ENCODE measurements around the gene TLE1. TPM values are rescaled to one million over a fixed set of nuclear protein-coding genes. Genes with fewer than 3 reads are reported as not detected.

TLE1 gene
- total and polyA plus RNA-seq, 2 donors (not counting 1 experiment from before 2014, with no cell fraction given), result 33.5 to 80.3 TPM

DNA sequence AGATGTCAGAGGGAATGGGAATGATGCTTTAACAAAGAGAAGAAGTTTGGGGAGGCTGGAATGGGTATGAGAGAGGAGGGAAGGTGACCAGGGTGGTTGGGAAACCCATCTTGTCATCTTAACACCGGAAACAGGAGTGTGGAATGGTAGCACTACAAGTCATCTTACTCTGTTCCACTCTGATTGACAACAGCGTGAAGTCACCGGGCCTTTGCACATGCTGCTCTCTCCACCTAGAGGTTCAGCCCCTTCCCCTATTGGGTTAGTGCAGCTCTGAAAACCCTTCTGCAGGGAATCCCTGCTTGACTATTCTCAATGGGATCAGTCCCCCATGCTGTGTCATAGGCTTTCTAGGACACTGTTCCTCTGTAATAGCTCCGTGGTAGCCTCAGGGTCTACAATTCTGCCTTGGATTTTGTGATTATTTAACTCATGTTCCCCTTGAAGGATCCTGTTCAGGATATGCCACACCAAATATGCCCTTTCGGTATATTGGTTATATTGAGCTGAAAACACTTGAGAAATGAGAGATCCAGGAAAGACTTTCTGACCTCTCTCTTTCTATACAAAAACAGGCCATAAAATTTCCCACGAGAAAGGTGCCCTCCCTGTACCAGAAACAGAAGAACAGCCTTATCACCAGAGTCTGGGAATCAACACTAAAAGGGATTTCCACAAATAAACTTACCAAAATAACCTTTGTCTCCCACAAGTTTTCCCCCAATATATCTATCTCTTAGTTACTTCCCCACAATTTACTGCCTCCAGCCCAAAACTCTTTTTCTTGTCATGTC lies 86.3 kb downstream of the TLE1 start:
- peaks cover 3% of the 10 kb centered on the region for H3K79me2 ChIP-seq (ENCODE audit: control insufficient read depth, insufficient read depth, low read length)
- Mint-ChIP-seq H3K27ac (no peak overlapping the region), H3K9me3 (ENCODE audit: insufficient read depth) (no peaks in the 10 kb centered on the region), H3K4me3 (no peak overlapping the region), H3K27me3 (no peaks in the 10 kb centered on the region), H3K4me1 (peaks cover 34% of the 10 kb centered on the region)
- H3K4me2 ChIP-seq (replicated peaks; ENCODE audit: low read depth, low read length, poor library complexity, severe bottlenecking), result no peak overlapping the region
- 91% methylated on average over 5 of the region's 6 CpGs for WGBS (ENCODE audit: insufficient coverage)
- POLR2A ChIA-PET, result no interaction called here
- H3K27ac ChIP-seq (ENCODE audit: low read length in 2 of 2), result no peak overlapping the region
- no peak for ATAC-seq (ENCODE audit: low read depth)
- H3K9me3 ChIP-seq (ENCODE audit: control extremely low read depth in 1 of 3, control insufficient read depth in 2 of 3, insufficient read depth in 1 of 3, low read length in 2 of 3), result no peaks in the 10 kb centered on the region
- no peak overlapping the region for H3K4me3 ChIP-seq (ENCODE audit: control extremely low read depth in 1 of 5, extremely low read depth in 1 of 5, insufficient read depth in 1 of 5, low read depth in 2 of 5, low read length in 4 of 5)
- no peak overlapping the region for H3K9ac ChIP-seq (ENCODE audit: low read length)
- peaks cover 0 to 48% of the 10 kb centered on the region in 2 experiments for H3K36me3 ChIP-seq (replicated peaks in 1 of 2; ENCODE audit: control extremely low read depth in 1 of 2, control insufficient read depth in 1 of 2, extremely low read depth in 1 of 2, insufficient read depth in 2 of 2, low read length in 1 of 2)
- no peak overlapping the region for H2AFZ ChIP-seq (ENCODE audit: insufficient read depth, low read depth, low read length, poor library complexity, severe bottlenecking)
- peaks cover 7% of the 10 kb centered on the region for H4K20me1 ChIP-seq (ENCODE audit: control insufficient read depth, insufficient read depth, low read length, poor library complexity, severe bottlenecking)
- intact Hi-C loops (cut with micrococcal nuclease), result no loop called here
- TF ChIP-seq, protein P1, sequence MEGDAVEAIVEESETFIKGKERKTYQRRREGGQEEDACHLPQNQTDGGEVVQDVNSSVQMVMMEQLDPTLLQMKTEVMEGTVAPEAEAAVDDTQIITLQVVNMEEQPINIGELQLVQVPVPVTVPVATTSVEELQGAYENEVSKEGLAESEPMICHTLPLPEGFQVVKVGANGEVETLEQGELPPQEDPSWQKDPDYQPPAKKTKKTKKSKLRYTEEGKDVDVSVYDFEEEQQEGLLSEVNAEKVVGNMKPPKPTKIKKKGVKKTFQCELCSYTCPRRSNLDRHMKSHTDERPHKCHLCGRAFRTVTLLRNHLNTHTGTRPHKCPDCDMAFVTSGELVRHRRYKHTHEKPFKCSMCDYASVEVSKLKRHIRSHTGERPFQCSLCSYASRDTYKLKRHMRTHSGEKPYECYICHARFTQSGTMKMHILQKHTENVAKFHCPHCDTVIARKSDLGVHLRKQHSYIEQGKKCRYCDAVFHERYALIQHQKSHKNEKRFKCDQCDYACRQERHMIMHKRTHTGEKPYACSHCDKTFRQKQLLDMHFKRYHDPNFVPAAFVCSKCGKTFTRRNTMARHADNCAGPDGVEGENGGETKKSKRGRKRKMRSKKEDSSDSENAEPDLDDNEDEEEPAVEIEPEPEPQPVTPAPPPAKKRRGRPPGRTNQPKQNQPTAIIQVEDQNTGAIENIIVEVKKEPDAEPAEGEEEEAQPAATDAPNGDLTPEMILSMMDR (IDR thresholded peaks at IDR 0.05), result no peak
- no peak for TF ChIP-seq EZH2 (IDR thresholded peaks at IDR 0.05; ENCODE audit: borderline replicate concordance, insufficient read depth, low read depth, low read length, poor library complexity, severe bottlenecking)
- CTCF ChIA-PET, result no interaction called here
- H3K4me1 ChIP-seq (ENCODE audit: control insufficient read depth in 2 of 2, insufficient read depth in 2 of 2, low read length in 2 of 2), result peaks cover 21% of the 10 kb centered on the region in 2 donors
- no peaks in the 10 kb centered on the region for H3K27me3 ChIP-seq (replicated peaks in 1 of 4; ENCODE audit: control extremely low read depth in 1 of 4, control insufficient read depth in 3 of 4, insufficient read depth in 4 of 4, low read length in 3 of 4)
- no peak for DNase-seq
